T-helper 2 cell (primary cell): ENCODE results near the gene OSM.

Source experiments
- DNase-seq, 5 experiments: peaks; one replicate each; pipeline versions ENCODE4 v3.0.0 to v3.0.0-alpha.2; 2012 to 2022

OSM gene

GRCh38 chr22:30285176-30285845, 18.7 kb upstream of the OSM start:
- no peak for DNase-seq

- DNase-seq: no peak
Observed at GRCh38 chr22:30284666-30285065, 18.0 kb upstream of the OSM start.

- DNase-seq: no peak
Observed at GRCh38 chr22:30284172-30284571, 17.5 kb upstream of the OSM start.

- no peak for DNase-seq
Observed at GRCh38 chr22:30283342-30283741, 16.7 kb upstream of the OSM start.

- peak in 1 of 5 experiments; percentile 65 for DNase-seq
Observed at GRCh38 chr22:30282616-30283046, 16.0 kb upstream of the OSM start.

GRCh38 chr22:30280505-30280904, 13.9 kb upstream of the OSM start:
- no peak for DNase-seq

GRCh38 chr22:30279932-30280331, 13.3 kb upstream of the OSM start:
- no peak for DNase-seq

- no peak for DNase-seq
Observed at GRCh38 chr22:30279046-30279788, 12.6 kb upstream of the OSM start.

- no peak for DNase-seq
Observed at GRCh38 chr22:30277547-30278344, 11.1 kb upstream of the OSM start.

- peak in 1 of 5 experiments; percentile 61 for DNase-seq
Observed at GRCh38 chr22:30276039-30276438, 9.4 kb upstream of the OSM start.

- DNase-seq: peak in 1 of 5 experiments; percentile 52
Observed at GRCh38 chr22:30275625-30276024, 9.0 kb upstream of the OSM start.

- no peak for DNase-seq
Observed at GRCh38 chr22:30274437-30274812, 7.8 kb upstream of the OSM start.

GRCh38 chr22:30273711-30274436, 7.2 kb upstream of the OSM start:
- no peak for DNase-seq

GRCh38 chr22:30272781-30273601, 6.3 kb upstream of the OSM start:
- DNase-seq: no peak

GRCh38 chr22:30270832-30271231, 4.2 kb upstream of the OSM start:
- no peak for DNase-seq

- DNase-seq: no peak
Observed at GRCh38 chr22:30268331-30268730, 1.7 kb upstream of the OSM start.

GRCh38 chr22:30267382-30268302, 991 bp upstream of the OSM start:
- DNase-seq: peak in 3 of 5 experiments; percentile 46 to 90 (median 49)

- peak; percentile 53 to 94 (median 78) for DNase-seq
Observed at GRCh38 chr22:30265823-30266444, 717 bp downstream of the OSM start.

GRCh38 chr22:30265131-30265720, 1.4 kb downstream of the OSM start:
- no peak for DNase-seq

GRCh38 chr22:30263883-30264282, 2.8 kb downstream of the OSM start:
- no peak for DNase-seq
